Choroid plexus epithelial cell (primary cell): ENCODE results near the gene COL16A1.

Source experiments
- DNase-seq: peaks from one replicate; pipeline ENCODE4 v3.0.0-alpha.2; 2010; ENCODE audit warnings: low read depth
- H3K4me3 ChIP-seq: 2 replicates; pipeline ENCODE4 v1.5.1; 2011; ENCODE audit warnings: low read depth, mild to moderate bottlenecking, control low read depth, low read length, moderate library complexity
- CTCF ChIP-seq: conservative IDR thresholded peaks from 2 replicates; pipeline ENCODE4 v1.5.1; 2011; ENCODE audit warnings: low read depth, mild to moderate bottlenecking, control low read depth, inconsistent platforms, low read length, moderate library complexity

COL16A1 gene

GRCh38 chr1:31677949-31678348 lies 25.9 kb downstream of the COL16A1 start:
- no peak overlapping the region for H3K4me3 ChIP-seq
- DNase-seq: no peak
- TF ChIP-seq CTCF: no peak

GRCh38 chr1:31677401-31677800 lies 26.4 kb downstream of the COL16A1 start:
- no peak overlapping the region for H3K4me3 ChIP-seq
- TF ChIP-seq CTCF: no peak
- DNase-seq: no peak

- H3K4me3 ChIP-seq: no peak overlapping the region
- no peak for DNase-seq
- no peak for TF ChIP-seq CTCF
Observed at GRCh38 chr1:31675756-31676155, 28.1 kb downstream of the COL16A1 start.

- no peak overlapping the region for H3K4me3 ChIP-seq
- no peak for DNase-seq
- TF ChIP-seq CTCF: no peak
Observed at GRCh38 chr1:31675161-31675560, 28.7 kb downstream of the COL16A1 start.

GRCh38 chr1:31674626-31675025 lies 29.2 kb downstream of the COL16A1 start:
- no peak overlapping the region for H3K4me3 ChIP-seq
- no peak for DNase-seq
- TF ChIP-seq CTCF: no peak

- no peak for TF ChIP-seq CTCF
- no peak for DNase-seq
- no peak overlapping the region for H3K4me3 ChIP-seq
Observed at GRCh38 chr1:31673433-31673832, 30.4 kb downstream of the COL16A1 start.

- H3K4me3 ChIP-seq: no peak overlapping the region
- DNase-seq: no peak
- TF ChIP-seq CTCF: no peak
Observed at GRCh38 chr1:31672986-31673385, 30.8 kb downstream of the COL16A1 start.
